NCI-H774 (cell line): ENCODE results near the gene C1orf146.
"Not testable (repeated sequence)": the region's sequence is repeated elsewhere in the genome, so short reads cannot be mapped to it uniquely, and the experiment has no call there.

Experiments used
- DNase-seq: peaks from one replicate; lab custom pipeline; 2025; lab: John Stamatoyannopoulos, UW

Gene C1orf146

DNA sequence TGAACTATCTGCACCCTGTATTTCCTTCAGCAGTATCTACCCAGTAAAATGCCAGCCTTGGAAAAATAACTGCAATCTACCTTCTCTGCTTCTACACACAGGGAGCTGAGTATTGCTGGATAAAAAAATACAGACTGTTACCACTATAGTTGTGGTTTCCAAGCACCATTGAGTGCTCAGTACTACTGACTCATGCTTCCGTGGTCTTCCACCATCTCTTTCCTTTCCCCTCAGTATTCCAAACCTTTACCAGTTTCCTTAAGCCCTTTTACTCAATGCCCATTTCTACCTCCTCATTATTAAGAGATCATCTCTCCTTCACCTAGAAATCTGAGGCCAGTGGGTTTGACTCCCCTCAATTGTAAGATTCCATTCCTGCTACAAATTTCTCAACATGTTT, 57.2 kb downstream of the C1orf146 start:
- DNase-seq, result no peak

DNA sequence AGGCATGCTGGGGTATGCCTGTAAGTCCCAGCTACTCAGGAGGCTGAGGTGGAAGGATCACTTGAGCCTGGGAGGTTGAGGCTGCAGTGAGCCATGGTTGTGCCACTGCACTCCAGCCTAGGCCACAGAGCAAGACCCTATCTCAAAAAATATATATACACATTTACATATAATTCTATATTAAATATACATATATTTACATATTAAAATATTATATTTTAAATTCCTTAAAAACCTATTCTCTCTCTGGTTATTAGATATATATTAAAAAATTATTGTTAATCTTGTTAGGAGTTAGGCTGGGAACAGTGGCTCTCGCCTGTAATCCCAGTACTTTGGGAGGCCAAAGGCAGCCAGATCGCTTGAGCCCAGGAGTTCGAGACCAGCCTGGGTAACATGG, 58.4 kb downstream of the C1orf146 start:
- DNase-seq, result no peak

GRCh38 chr1:92277105-92277723, 59.5 kb downstream of the C1orf146 start:
- no peak for DNase-seq

- DNase-seq, result not testable (repeated sequence)
Observed at GRCh38 chr1:92279781-92280180, 62.1 kb downstream of the C1orf146 start.

DNA sequence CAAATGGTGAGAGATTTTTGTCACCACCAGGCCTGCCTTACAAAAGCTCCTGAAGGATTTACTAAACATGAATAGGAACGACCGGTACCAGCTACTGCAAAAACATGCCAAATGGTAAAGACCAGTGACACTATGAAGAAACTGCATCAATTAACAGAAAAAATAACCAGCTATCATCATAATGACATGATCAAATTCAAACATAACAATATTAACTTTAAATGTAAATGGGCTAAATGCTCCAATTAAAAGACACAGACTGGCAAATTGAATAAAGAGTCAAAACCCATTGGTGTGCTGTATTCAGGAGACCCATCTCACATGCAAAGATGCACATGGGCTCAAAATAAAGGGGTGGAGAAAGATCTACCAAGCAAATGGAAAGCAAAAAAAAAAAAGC, 63.7 kb downstream of the C1orf146 start:
- DNase-seq, result not testable (repeated sequence)

DNA sequence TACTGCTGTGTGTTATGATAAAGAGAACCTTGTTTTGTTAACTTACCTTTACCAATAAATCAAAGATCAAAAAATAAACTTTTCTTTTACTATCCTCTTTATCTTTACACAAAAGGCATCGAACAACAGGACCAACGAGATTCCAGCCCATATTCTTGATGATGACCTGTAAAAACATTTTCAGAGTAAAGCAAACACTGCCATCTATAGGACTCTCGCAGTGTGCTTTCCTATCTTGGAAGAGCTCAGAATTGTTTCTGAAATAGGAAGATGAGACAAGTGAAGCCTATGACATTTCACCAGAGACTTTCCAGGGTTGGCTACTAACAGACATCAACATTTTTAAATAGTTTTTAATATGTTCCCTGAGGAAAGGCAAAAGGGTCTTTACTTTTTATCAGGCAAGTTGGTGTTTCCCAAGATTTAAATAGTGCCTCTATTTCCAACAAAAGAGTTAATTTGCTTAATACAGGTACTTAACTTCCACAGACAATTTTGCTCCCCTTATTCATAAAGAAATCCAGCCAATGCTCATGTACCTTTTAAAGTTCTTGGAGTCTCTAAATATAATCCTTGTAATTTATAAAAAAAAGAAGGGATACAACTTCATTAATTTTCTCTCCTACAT, 73.8 kb downstream of the C1orf146 start:
- no peak for DNase-seq
